ENCODE data around the gene KCNJ11. TPM values are rescaled to one million over a fixed set of nuclear protein-coding genes. Genes with fewer than 3 reads are reported as not detected.

Gene KCNJ11
- total and polyA plus RNA-seq, 2 of the 8 experiments (the other 6 are each of a cell fraction or from before 2014, with no cell fraction given), result 3.8 to 6.3 TPM

GRCh38 chr11:17437366-17437765, 48.9 kb upstream of the KCNJ11 start (continued):
- TF ChIP-seq, protein P1, sequence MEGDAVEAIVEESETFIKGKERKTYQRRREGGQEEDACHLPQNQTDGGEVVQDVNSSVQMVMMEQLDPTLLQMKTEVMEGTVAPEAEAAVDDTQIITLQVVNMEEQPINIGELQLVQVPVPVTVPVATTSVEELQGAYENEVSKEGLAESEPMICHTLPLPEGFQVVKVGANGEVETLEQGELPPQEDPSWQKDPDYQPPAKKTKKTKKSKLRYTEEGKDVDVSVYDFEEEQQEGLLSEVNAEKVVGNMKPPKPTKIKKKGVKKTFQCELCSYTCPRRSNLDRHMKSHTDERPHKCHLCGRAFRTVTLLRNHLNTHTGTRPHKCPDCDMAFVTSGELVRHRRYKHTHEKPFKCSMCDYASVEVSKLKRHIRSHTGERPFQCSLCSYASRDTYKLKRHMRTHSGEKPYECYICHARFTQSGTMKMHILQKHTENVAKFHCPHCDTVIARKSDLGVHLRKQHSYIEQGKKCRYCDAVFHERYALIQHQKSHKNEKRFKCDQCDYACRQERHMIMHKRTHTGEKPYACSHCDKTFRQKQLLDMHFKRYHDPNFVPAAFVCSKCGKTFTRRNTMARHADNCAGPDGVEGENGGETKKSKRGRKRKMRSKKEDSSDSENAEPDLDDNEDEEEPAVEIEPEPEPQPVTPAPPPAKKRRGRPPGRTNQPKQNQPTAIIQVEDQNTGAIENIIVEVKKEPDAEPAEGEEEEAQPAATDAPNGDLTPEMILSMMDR (IDR thresholded peaks at IDR 0.05; ENCODE audit: control extremely low read depth in 1 of 3, insufficient read depth in 1 of 3, low read depth in 1 of 3, low read length in 3 of 3), result no peak
- TF ChIP-seq NRF1 (IDR thresholded peaks at IDR 0.05; ENCODE audit: low read depth, low read length), result no peak
- no peak for TF ChIP-seq KDM1A (IDR thresholded peaks at IDR 0.05; ENCODE audit: borderline replicate concordance, low read length)
- no peak for TF ChIP-seq CTBP2 (IDR thresholded peaks at IDR 0.05; ENCODE audit: borderline replicate concordance, insufficient read depth, insufficient read length, low read length)
- TF ChIP-seq POU5F1 (IDR thresholded peaks at IDR 0.05; ENCODE audit: low read depth, low read length), result no peak
- TF ChIP-seq ASH2L (IDR thresholded peaks at IDR 0.05; ENCODE audit: low read length), result no peak
- no peak for TF ChIP-seq POLR2A (IDR thresholded peaks at IDR 0.05; ENCODE audit: control extremely low read depth in 1 of 2, low read depth in 2 of 2, low read length in 2 of 2)
- TF ChIP-seq SP1 (IDR thresholded peaks at IDR 0.05; ENCODE audit: low read depth, low read length), result no peak
